ENCODE results near the gene AP1S3.
A peak's percentile ranks its signal among the peaks of the same experiment; 100 is the strongest.
"Not testable (repeated sequence)": the region's sequence is repeated elsewhere in the genome, so short reads cannot be mapped to it uniquely, and the experiment has no call there.

AP1S3 gene

GRCh38 chr2:223852281-223852795, 15.0 kb upstream of the AP1S3 start:
- no peak for FAIRE-seq

- no peak for FAIRE-seq
Measured at GRCh38 chr2:223847410-223847809, 10.0 kb upstream of the AP1S3 start.

GRCh38 chr2:223846515-223846914, 9.1 kb upstream of the AP1S3 start:
- FAIRE-seq: no peak

GRCh38 chr2:223841436-223842190, 4.2 kb upstream of the AP1S3 start:
- no peak for FAIRE-seq

- no peak for FAIRE-seq
Measured at GRCh38 chr2:223835701-223836532, 1.5 kb downstream of the AP1S3 start.

GRCh38 chr2:223834431-223834830, 3.0 kb downstream of the AP1S3 start:
- FAIRE-seq: no peak

GRCh38 chr2:223832241-223832903, 5.0 kb downstream of the AP1S3 start:
- FAIRE-seq: no peak

- no peak for FAIRE-seq
Measured at GRCh38 chr2:223829128-223829527, 8.3 kb downstream of the AP1S3 start.

GRCh38 chr2:223828314-223828713, 9.1 kb downstream of the AP1S3 start:
- no peak for FAIRE-seq

GRCh38 chr2:223826995-223827394, 10.4 kb downstream of the AP1S3 start:
- no peak for FAIRE-seq

GRCh38 chr2:223824301-223824700, 13.1 kb downstream of the AP1S3 start:
- FAIRE-seq: no peak

GRCh38 chr2:223822818-223823217, 14.6 kb downstream of the AP1S3 start:
- no peak for FAIRE-seq

- no peak for FAIRE-seq
Measured at GRCh38 chr2:223820549-223820948, 16.8 kb downstream of the AP1S3 start.

GRCh38 chr2:223819891-223820290, 17.5 kb downstream of the AP1S3 start:
- no peak for FAIRE-seq

GRCh38 chr2:223815884-223816570, 21.4 kb downstream of the AP1S3 start:
- FAIRE-seq: peak; percentile 71

GRCh38 chr2:223815186-223815883, 22.0 kb downstream of the AP1S3 start:
- peak; percentile 99 for FAIRE-seq

GRCh38 chr2:223814764-223815163, 22.6 kb downstream of the AP1S3 start:
- not testable (repeated sequence) for FAIRE-seq

GRCh38 chr2:223813329-223813728, 24.1 kb downstream of the AP1S3 start:
- FAIRE-seq: no peak

GRCh38 chr2:223811757-223812156, 25.6 kb downstream of the AP1S3 start:
- no peak for FAIRE-seq

GRCh38 chr2:223805008-223805407, 32.4 kb downstream of the AP1S3 start:
- FAIRE-seq: no peak

- no peak for FAIRE-seq
Measured at GRCh38 chr2:223801736-223802135, 35.6 kb downstream of the AP1S3 start.

- FAIRE-seq: no peak
Measured at GRCh38 chr2:223800908-223801307, 36.5 kb downstream of the AP1S3 start.
